ENCODE data around the gene RAB39B.

- TF ChIP-seq FOXK2 (IDR thresholded peaks at IDR 0.05) (no peak), NFIC (IDR thresholded peaks at IDR 0.05; ENCODE audit: low read depth, low read length) (no peak), POLR2AphosphoS5 (IDR thresholded peaks at IDR 0.05; ENCODE audit: low read length) (no peak), POLR2A (IDR thresholded peaks at IDR 0.05; ENCODE audit: low read depth, low read length) (no peak), ATF3 (IDR thresholded peaks at IDR 0.05; ENCODE audit: borderline replicate concordance, extremely low read depth, low read depth, low read length) (no peak), CTCF (IDR thresholded peaks at IDR 0.05 in 2 of 3, conservative IDR thresholded peaks at IDR 0.05 in 1 of 3; ENCODE audit: control insufficient read depth in 2 of 3, extremely low read depth in 1 of 3, insufficient read depth in 1 of 3, low read depth in 3 of 3, low read length in 3 of 3) (no peak), CEBPZ (IDR thresholded peaks at IDR 0.05; ENCODE audit: low read depth, low read length) (no peak), BHLHE40 (IDR thresholded peaks at IDR 0.05; ENCODE audit: borderline replicate concordance in 1 of 2, low read depth in 2 of 2, low read length in 1 of 2) (no peak), TAF1 (IDR thresholded peaks at IDR 0.05; ENCODE audit: borderline replicate concordance, low read depth, low read length) (no peak)
These were observed 29.5 kb upstream of the RAB39B start for GRCh38 chrX:155293771-155294170.

All from GM12878 (cell line).